ENCODE measurements around the gene ARPC2.

ARPC2 gene

DNA sequence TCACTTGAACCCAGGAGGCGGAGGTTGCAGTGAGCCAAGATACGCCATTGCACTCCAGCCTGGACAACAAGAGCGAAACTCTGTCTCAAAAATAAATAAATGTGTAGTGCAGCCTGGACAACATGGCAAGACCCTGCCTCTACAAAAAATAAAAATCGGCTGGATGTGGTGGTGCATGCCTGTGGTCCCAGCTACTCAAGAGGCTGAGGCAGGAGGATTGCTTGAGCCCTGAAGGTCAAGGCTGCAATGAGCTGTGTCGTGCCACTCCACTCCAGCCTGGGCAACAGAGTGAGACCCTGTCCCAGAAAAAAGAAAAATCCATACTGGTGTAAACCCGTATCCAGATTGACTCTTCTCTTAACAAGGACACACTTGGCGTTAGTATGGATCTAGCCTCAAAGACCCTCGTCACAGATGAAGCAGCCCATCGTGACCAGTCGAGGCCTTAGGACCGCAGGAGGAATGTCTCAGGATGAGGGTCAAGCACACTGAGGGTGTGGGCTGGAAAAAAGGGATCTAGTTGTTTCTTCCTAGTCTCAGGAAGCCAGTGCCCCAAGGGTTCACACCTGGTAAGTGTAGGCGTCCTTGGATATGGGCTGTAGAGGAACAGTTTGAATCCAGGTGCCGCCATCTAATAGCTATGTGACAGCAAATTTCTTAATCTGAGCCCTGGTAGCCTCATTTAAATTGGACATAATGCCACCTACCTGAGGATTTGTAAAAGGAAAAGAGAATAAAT lies 39.8 kb downstream of the ARPC2 start:
- DNase-seq, result no peak

DNA sequence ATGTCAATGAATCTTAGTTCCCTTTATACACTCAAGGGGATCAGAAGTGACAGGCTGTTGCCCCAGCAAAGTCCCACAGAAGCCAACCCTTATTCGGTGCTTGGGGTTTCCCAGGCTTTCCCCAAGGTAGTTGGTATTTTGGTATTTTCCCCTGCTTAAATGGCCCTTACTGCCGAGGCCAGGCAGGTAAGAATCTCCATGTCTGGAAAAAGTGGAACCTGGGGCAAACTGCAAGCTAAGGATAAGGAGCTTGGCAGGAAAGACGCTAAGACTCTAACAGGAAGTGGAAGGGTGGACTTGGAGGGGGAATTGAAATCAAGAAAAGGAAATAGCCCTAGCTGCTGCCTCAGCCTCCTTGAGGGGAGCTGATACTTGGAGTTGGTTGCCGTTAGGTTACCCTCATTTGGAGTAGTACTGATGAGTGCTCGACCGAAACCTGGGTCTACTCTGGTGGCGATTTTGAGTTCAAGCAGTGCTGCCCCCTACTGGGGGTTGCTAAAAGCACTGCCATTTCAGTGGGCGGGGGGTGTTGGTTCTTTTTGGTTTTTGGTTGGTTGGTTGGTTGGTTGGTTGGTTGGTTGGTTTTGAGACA lies 40.5 kb downstream of the ARPC2 start:
- peak; percentile 34 for DNase-seq

DNA sequence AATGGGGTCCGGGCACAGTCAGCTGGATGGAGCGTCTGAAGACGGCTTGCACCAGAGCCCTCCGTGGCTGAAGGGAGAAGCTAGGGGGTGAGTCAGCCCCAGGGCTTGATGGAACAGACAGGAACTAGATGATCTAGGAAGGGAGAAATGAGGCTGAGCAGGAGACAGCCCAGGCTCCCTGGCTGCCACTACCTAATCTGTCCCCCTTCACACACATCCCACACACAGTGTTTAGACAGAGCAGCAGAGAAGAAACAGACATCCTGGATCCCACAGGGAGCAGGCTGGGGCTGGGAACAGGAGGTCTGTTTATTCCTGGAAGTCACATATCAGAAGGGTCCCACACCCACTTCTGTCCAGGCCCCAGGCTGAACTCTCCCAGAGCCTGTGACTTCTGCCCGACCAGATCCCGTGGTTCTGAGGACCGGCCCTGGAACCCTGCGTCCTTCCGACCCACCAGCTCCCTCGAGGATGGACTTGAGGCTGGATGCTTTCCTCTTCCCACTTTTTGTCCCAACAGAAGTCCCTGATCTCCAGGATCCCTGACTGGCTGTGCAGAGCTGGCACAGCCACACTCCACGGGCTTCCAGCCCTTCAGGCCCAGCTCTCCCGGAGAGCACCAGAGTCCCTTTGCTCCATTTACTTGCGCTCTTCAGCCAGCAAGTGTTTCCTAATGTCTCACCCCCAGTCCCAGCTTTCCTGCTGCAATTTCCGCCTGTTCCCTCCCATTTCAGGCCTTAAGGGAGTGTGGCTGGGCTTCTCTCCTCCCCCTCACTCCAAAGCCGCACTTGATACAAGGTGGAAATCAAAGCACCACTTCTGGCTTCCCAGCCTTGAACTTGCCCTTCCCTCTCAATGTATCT lies 42.3 kb downstream of the ARPC2 start:
- DNase-seq, result no peak

- DNase-seq, result no peak
Measured at GRCh38 chr2:218260166-218260565, 43.2 kb downstream of the ARPC2 start.

GRCh38 chr2:218260742-218261422 lies 43.9 kb downstream of the ARPC2 start, which contains the start of gene GPBAR1:
TSS of gene GPBAR1 (plus strand) at chr2:218261015. CDS start at chr2:218262725, 1,710 bp downstream.
- DNase-seq, result peak; percentile 82

GRCh38 chr2:218261423-218262236 lies 44.6 kb downstream of the ARPC2 start:
- DNase-seq, result peak; percentile 80

- DNase-seq, result peak; percentile 32
Measured at GRCh38 chr2:218262237-218262600, 45.2 kb downstream of the ARPC2 start.

- DNase-seq, result no peak
Measured at GRCh38 chr2:218262631-218263586, 45.9 kb downstream of the ARPC2 start.

- DNase-seq, result no peak
Measured at GRCh38 chr2:218263817-218264641, 47.0 kb downstream of the ARPC2 start.

GRCh38 chr2:218264773-218265561 lies 48.0 kb downstream of the ARPC2 start:
- DNase-seq, result no peak

GRCh38 chr2:218265626-218266025 lies 48.6 kb downstream of the ARPC2 start:
- DNase-seq, result no peak

- DNase-seq, result no peak
Measured at GRCh38 chr2:218266316-218266979, 49.5 kb downstream of the ARPC2 start.

DNA sequence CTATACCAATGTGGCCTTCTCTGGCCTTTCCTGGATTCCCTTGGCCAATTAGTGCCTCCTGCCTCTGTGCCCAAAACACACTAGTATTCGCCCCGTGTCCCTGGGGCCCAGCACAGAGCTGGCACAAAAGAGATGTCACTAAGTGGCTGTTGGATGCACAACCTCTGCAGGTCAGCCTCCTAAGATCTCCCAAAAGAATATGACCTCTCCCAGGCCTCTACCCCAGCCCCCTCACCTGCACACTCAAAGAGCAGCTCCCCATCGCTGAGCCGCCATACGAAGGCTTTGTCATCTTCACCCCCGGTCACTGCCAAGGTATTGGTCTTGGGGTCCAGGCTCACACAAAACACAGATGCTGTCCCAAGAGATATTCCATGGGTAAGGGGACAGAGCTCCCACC lies 50.3 kb downstream of the ARPC2 start:
- DNase-seq, result no peak

DNA sequence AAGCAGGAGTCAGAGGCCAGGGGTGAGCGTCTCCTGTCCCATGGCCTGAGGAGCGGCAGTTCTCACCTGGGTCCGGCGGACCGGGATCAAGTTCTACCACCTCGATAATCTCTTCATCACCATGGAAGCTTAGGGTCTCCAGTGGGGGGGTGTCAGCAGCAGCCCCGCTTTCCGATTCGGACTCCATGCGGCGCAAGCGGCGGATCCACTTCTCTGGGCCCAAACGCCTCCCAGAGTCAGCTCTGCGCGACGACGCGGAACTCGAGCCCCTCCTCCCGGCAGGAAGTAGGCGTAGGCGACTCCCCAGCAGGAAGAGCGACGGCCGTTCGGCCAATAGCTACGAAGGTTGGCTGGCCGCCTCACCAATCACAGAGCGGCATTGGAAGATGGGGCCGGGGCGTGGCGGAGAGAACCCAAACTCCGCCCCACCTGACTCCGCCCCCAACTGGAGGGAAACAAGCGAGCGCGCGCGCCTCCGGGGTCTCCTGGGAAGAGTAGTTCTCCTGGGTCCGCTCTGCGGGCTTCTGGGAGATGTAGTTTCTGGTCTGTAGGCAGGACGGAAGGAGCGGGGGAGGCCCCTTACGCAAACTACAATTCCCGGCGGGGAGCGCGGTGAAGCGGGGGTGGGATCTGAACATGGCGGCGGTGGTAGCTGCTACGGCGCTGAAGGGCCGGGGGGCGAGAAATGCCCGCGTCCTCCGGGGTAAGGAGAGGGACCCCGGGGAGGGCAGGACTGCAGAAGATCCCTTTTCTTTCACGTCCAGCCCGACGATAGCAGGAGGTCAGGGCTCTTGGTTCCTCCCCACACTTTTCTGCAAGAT lies 53.1 kb downstream of the ARPC2 start, which contains the start of the genes AAMP and PNKD:
Gene AAMP (minus strand): TSS at position 238 of the 821 bp plus-strand sequence. CDS start 51 bp downstream, at position 187.
Gene PNKD (plus strand): TSS at position 620 of the 821 bp plus-strand sequence. CDS start 17 bp downstream, at position 637.
- DNase-seq, result peak; percentile 99

- DNase-seq, result peak; percentile 46
Measured at GRCh38 chr2:218270721-218271486, 53.9 kb downstream of the ARPC2 start.

GRCh38 chr2:218271487-218271797 lies 54.5 kb downstream of the ARPC2 start:
- no peak for DNase-seq

Measured in DMS53 (cell line).